IPS-11a (cell line): Measurements from ENCODE around the gene CAPN5.

Experiments used
- H3K4me3 ChIP-seq: one replicate; pipeline ENCODE4 v1.5.1; 2013; ENCODE audit warnings: low read depth, low read length, control low read depth

Gene CAPN5

GRCh38 chr11:77113382-77114088, 46.8 kb downstream of the CAPN5 start:
- H3K4me3 ChIP-seq = no peak overlapping the region

GRCh38 chr11:77114089-77114463, 47.3 kb downstream of the CAPN5 start:
- no peak overlapping the region for H3K4me3 ChIP-seq

- no peak overlapping the region for H3K4me3 ChIP-seq
Observed at GRCh38 chr11:77115181-77115611, 48.4 kb downstream of the CAPN5 start.

DNA sequence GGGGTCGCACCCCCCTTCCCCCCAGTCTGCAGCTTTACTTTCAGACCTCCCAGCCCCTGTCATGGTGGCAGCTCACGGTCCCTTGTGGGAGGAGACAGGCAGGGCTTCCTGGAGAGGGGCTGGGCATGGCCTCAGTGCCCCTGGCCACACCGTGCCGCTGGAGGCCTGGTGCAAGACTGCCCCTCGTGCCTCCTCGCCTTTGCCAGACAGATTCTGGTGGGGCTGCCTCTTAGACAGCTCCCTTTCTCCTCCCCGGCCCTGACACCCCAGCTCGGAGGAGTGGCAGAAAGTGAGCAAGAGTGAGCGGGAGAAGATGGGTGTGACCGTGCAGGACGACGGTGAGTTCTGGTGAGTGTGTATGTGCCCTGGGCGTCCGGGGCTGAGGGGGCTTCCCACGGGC, 49.2 kb downstream of the CAPN5 start:
- no peak overlapping the region for H3K4me3 ChIP-seq

DNA sequence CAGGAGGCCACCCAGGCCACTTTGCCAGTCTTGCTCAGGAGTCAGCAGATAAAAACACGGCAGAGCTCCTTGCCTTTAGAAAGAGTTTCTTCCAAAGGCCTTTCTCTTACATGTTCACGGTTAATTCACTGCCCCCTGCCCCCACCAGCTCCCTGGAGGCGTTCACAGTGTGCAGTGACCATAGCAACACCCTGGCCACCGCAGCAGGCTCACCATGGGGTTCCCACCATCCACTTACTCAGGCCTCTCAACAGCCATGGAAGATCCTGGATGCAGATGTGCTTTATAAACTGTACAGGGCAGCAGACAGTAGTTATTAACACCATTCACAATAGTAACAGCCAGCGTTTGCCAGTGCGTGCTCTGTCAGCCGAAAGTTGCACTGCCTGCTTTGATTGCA, 50.7 kb downstream of the CAPN5 start:
- no peak overlapping the region for H3K4me3 ChIP-seq

- no peak overlapping the region for H3K4me3 ChIP-seq
Observed at GRCh38 chr11:77118086-77118485, 51.3 kb downstream of the CAPN5 start.

GRCh38 chr11:77118971-77119370, 52.2 kb downstream of the CAPN5 start:
- H3K4me3 ChIP-seq = no peak overlapping the region

DNA sequence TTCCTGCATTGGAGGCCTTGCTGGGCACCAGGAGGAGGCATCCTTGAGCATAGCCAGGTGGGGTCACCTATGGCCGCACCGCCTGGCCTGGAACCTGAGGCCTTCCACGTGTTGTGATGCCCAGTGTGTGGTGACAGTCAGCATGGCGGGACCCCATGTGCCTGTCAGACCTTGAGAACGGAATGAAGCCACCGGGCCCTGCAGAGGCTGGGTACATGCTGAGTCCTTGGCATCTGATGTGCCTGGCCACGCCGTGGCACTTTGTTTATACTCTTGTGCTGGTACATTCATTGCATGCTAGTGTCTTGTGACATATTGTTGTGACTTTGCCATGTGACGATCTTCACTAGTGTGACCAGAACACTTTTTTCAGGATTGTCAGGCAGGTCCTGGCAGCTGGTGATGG, 52.8 kb downstream of the CAPN5 start:
- H3K4me3 ChIP-seq = no peak overlapping the region

- no peak overlapping the region for H3K4me3 ChIP-seq
Observed at GRCh38 chr11:77120571-77120970, 53.8 kb downstream of the CAPN5 start.

DNA sequence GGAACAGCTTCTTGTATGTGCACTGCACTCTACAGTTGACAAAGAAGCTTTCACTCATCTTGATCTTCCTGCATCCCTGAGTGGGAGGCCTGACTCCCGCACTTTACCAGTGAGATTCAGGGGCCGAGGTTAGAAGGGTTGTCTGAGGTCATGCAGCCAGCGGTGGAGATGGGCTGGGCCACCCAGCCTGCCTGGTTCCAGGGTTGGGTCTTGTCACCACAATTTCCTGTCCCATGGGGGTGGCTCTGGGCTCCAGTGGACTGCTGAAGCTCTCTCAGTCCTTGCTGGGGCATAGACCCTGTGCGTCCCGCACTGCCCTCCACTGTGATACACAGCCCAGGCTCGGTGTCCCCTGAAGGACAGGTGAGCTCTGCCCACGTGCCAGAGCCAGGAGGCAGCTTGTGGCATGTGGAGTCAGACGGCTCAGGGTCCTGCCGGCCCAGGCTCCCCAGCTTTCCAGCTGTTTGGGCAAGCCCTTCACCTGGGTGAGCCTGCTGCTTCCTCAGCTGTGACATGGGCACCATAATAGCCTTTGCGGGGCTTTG, 54.4 kb downstream of the CAPN5 start:
- H3K4me3 ChIP-seq = no peak overlapping the region

- no peak overlapping the region for H3K4me3 ChIP-seq
Observed at GRCh38 chr11:77121876-77122575, 55.3 kb downstream of the CAPN5 start.

GRCh38 chr11:77122576-77123212, 55.9 kb downstream of the CAPN5 start:
- H3K4me3 ChIP-seq = no peak overlapping the region

- no peak overlapping the region for H3K4me3 ChIP-seq
Observed at GRCh38 chr11:77123591-77123990, 56.8 kb downstream of the CAPN5 start.

- H3K4me3 ChIP-seq = no peak overlapping the region
Observed at GRCh38 chr11:77124041-77124440, 57.3 kb downstream of the CAPN5 start.

DNA sequence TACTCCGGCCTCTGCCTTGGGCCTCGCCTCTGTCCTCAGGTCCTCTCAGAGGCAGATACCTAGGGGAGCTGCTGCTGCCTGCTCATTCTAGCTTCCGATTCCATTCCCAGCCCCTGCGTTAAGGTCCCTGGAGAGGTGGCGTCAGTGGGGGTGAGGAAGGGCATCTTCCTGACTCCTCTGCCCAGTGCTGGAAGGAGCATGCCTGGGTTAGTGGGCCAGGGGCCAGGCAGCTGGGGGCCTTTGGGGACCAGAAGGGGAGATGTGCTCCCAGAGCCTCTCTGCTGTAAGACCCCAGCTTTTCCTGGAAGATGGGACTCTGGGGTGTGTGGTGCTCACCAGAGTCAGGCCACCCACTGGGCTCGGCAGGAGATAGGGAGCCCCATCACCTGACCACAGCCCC, 57.7 kb downstream of the CAPN5 start:
- H3K4me3 ChIP-seq = no peak overlapping the region

DNA sequence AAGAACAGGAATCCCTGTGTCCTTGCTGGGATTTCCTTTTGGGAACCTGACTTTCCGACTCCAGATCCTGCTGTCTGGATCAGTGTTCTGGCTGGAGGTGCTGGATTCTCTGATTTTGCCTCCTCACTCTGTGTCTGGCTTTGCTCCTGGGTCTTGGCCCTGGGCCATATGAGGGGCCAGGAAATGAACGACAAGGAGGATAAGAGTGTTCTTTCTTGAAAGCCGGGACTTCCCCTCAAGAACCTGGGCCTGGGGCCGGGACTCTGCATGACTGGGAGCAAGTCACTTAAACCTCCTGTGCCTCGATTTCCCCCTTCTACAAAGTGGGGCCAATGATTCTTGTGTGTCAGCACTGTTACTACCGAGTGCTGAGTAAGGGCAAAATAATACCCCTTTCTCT, 58.4 kb downstream of the CAPN5 start:
- H3K4me3 ChIP-seq = no peak overlapping the region

DNA sequence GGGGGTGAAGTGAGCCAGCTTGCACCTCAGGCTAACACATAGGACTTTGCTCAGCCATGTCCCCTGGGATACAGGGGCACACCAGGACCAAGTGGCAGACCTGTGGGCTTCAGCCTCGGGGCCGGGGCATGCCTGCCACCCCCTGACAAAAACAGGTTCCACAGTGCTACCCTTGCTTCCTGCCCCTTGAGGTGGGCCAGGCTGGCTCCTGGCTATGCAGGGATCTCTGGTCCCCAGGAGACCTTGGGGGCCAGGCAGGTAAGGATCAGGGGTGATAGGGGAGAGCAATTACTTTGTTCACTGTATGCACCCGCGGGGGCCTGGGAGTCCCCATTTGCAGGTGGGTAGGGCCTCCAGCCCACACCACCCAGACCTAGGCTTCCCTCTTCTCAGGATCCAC, 58.9 kb downstream of the CAPN5 start:
- H3K4me3 ChIP-seq = no peak overlapping the region

DNA sequence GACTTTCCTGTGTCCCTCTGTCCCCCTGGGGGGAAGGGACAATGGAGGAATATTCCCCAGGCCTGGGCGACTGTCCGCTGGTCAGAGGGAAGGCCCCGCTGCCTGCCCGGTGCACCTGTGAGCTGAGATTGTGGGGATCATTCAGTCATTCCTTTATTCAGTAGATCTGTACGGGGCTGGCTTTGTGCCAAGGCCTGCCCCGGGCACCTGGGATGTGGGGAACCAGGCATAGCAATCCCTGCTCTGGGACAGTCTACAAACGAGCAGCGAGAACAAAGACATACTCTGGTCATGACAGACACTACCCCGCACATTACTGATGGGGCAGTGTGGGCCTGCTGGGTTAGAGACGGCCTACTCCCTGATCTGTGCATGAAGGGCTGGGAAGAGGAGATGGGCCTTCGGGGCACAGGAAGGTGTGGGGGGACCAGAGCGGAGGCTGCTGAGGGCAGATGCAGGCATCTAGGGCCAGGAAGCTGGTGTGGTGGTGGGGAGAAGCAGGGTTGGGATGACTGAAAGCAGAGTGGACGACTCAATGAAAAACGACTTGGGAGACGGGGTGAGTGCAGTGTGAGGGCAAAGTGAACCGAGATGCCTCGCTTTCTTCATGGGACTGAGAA, 59.5 kb downstream of the CAPN5 start:
- no peak overlapping the region for H3K4me3 ChIP-seq

DNA sequence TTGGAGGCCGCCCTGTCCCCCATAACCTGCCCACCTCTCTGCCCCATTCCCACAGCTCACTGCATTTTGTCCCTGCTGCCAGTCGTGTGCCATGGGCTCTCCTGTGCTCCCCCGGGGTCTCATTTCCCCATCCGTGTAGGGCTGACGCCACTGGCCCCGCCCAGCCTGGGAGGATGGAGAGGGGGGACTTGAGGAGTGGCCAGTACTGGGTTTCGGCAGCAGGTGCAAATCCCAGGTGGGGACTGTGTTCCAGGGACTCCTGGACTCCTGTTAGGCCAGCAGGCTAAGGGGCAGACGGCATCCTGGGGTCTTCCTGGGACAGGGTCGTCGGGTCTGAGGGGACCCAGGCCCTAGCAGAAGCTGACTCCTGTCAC, 60.1 kb downstream of the CAPN5 start:
- H3K4me3 ChIP-seq = peak overlapping the region; percentile 37

DNA sequence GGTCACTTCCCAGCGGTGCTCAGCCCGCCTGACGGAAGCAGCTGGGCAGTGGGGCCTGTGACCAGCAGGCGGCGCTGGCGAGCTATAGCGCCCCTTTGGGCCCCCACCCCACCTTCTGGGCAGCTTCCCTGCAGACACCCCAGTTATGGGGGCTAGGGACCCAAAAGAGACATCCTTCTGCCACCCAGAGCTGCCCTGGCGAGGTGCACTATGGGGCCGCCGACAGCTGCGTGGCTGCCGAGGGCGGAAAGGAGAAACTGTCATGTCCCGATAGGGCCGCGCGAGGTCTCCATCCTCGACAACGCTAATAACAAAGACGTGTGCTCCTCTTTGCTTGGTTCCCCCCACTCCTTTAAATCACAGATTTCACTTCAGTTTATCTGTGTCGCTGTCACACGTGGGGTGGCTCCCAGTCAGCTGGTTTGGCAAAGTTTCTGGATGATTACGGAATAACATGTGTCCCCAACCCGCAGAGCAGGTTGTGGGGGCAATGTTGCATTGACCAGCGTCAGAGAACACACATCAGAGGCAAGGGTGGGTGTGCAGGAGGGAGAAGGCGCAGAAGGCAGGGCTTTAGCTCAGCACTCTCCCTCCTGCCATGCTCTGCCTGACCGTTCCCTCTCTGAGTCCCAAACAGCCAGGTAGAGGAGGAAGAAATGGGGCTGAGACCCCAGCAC, 60.6 kb downstream of the CAPN5 start:
- peak overlapping the region; percentile 37 for H3K4me3 ChIP-seq
